ENCODE data around the gene ZBTB44.

DNA sequence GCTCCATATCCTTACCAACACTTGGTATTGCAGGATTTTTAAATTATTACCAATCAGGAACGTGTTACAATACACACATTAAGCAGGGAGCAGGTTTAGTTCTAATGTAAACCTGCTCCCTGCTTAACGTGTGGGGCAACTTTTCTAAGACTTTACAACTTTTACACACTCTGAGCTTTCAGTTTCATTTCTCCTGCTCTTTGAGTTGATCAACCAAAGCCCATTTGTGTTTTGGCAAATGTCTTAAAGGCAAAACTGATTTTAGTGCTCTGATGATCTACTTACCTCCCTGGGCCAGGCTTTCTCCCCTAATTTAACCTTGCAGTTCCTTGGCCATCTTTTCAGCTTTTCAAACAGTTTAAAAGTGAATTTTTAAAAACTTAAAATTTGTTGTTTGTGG lies 70.9 kb downstream of the ZBTB44 start:
- TF ChIP-seq, protein P1, sequence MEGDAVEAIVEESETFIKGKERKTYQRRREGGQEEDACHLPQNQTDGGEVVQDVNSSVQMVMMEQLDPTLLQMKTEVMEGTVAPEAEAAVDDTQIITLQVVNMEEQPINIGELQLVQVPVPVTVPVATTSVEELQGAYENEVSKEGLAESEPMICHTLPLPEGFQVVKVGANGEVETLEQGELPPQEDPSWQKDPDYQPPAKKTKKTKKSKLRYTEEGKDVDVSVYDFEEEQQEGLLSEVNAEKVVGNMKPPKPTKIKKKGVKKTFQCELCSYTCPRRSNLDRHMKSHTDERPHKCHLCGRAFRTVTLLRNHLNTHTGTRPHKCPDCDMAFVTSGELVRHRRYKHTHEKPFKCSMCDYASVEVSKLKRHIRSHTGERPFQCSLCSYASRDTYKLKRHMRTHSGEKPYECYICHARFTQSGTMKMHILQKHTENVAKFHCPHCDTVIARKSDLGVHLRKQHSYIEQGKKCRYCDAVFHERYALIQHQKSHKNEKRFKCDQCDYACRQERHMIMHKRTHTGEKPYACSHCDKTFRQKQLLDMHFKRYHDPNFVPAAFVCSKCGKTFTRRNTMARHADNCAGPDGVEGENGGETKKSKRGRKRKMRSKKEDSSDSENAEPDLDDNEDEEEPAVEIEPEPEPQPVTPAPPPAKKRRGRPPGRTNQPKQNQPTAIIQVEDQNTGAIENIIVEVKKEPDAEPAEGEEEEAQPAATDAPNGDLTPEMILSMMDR (IDR thresholded peaks at IDR 0.05) = no peak
- TF ChIP-seq POLR2A (IDR thresholded peaks at IDR 0.05) = no peak
